Neural progenitor cell (in vitro differentiated cells): ENCODE data around the gene CCNY. TPM values are rescaled to one million over a fixed set of nuclear protein-coding genes. Genes with fewer than 3 reads are reported as not detected.

ENCODE experiments used
- DNase-seq: peaks from one replicate; pipeline ENCODE4 v3.0.0-alpha.2; 2016; ENCODE audit warnings: low spot score
- H2AFZ ChIP-seq: fragments of 200-600 bp; sonication (generic); replicated peaks from 2 replicates; pipeline ENCODE4 v1.6.1; 2016; ENCODE audit warnings: antibody characterized with exemption
- H3F3A ChIP-seq: fragments of 200-600 bp; sonication (generic); 2 replicates; pipeline ENCODE4 v1.6.1; 2016; ENCODE audit warnings: antibody characterized with exemption, low read depth
- H3K27ac ChIP-seq: fragments of 200-600 bp; sonication (generic); 2 replicates; pipeline ENCODE4 v1.5.1; 2016; ENCODE audit warnings: mild to moderate bottlenecking
- H3K27me3 ChIP-seq: fragments of 200-600 bp; sonication (generic); 2 replicates; pipeline ENCODE4 v1.6.1; 2016; ENCODE audit warnings: mild to moderate bottlenecking, moderate library complexity
- H3K36me3 ChIP-seq: fragments of 200-600 bp; sonication (generic); 2 replicates; pipeline ENCODE4 v1.5.1; 2016
- H3K4me1 ChIP-seq: fragments of 200-600 bp; sonication (generic); 2 replicates; pipeline ENCODE4 v1.6.1; 2016; ENCODE audit warnings: mixed run types
- H3K4me2 ChIP-seq: fragments of 200-600 bp; sonication (generic); 2 replicates; pipeline ENCODE4 v1.6.1; 2016
- H3K4me3 ChIP-seq: fragments of 200-600 bp; sonication (generic); 2 replicates; pipeline ENCODE4 v1.5.1; 2016
- H3K79me2 ChIP-seq: fragments of 200-600 bp; sonication (generic); 2 replicates; pipeline ENCODE4 v1.6.1; 2016; ENCODE audit warnings: low read depth
- H3K9ac ChIP-seq: fragments of 200-600 bp; sonication (generic); 2 replicates; pipeline ENCODE4 v1.6.1; 2016
- H3K9me3 ChIP-seq: fragments of 200-600 bp; sonication (generic); 2 replicates; pipeline ENCODE4 v1.5.1; 2016; ENCODE audit warnings: low read depth
- H4K20me1 ChIP-seq: fragments of 200-600 bp; sonication (generic); 2 replicates; pipeline ENCODE4 v1.6.1; 2016; ENCODE audit warnings: low read depth
- H3K27ac Mint-ChIP-seq: 3 replicates; pipeline ENCODE4 v1.8.0; 2021; ENCODE audit warnings: mixed read lengths
- H3K27me3 Mint-ChIP-seq: 2 replicates; pipeline ENCODE4 v1.8.0; 2022; ENCODE audit warnings: low read depth, mild to moderate bottlenecking, inconsistent platforms, moderate library complexity, mixed read lengths; ENCODE audit not compliant: insufficient read depth
- H3K36me3 Mint-ChIP-seq: 3 replicates; pipeline ENCODE4 v1.8.0; 2021; ENCODE audit warnings: mixed read lengths
- H3K4me1 Mint-ChIP-seq: 3 replicates; pipeline ENCODE4 v1.8.0; 2021; ENCODE audit warnings: mixed read lengths
- H3K4me3 Mint-ChIP-seq: 3 replicates; pipeline ENCODE4 v1.8.0; 2021; ENCODE audit warnings: mild to moderate bottlenecking, moderate library complexity, mixed read lengths
- H3K9me3 Mint-ChIP-seq: 3 replicates; pipeline ENCODE4 v1.8.0; 2020; ENCODE audit warnings: mixed read lengths
- EZH2 ChIP-seq: fragments of 200-600 bp; sonication (generic); IDR thresholded peaks from 2 replicates; pipeline ENCODE4 v1.6.1; 2017; ENCODE audit warnings: antibody characterized with exemption, mild to moderate bottlenecking, moderate library complexity
- EZH2phosphoT487 ChIP-seq: fragments of 200-600 bp; sonication (generic); IDR thresholded peaks from 2 replicates; pipeline ENCODE4 v1.6.1; 2017; ENCODE audit warnings: antibody characterized with exemption
- total RNA-seq: library from RNA; depleted of rRNA; stranded (reverse); fragments of >200 nt; gene quantifications from 2 replicates; pipeline ENCODE4 v1.2.3, GENCODE V29; 2015; ENCODE audit warnings: low replicate concordance
- TF ChIP-seq, protein P1 (sequence below): fragments of 200-600 bp; sonication (generic); IDR thresholded peaks from 2 replicates; pipeline ENCODE4 v1.5.1; 2017; ENCODE audit warnings: antibody characterized with exemption, mild to moderate bottlenecking

The CCNY gene
- total RNA-seq, 1 donor from 2014 or later: 46.7 TPM

DNA sequence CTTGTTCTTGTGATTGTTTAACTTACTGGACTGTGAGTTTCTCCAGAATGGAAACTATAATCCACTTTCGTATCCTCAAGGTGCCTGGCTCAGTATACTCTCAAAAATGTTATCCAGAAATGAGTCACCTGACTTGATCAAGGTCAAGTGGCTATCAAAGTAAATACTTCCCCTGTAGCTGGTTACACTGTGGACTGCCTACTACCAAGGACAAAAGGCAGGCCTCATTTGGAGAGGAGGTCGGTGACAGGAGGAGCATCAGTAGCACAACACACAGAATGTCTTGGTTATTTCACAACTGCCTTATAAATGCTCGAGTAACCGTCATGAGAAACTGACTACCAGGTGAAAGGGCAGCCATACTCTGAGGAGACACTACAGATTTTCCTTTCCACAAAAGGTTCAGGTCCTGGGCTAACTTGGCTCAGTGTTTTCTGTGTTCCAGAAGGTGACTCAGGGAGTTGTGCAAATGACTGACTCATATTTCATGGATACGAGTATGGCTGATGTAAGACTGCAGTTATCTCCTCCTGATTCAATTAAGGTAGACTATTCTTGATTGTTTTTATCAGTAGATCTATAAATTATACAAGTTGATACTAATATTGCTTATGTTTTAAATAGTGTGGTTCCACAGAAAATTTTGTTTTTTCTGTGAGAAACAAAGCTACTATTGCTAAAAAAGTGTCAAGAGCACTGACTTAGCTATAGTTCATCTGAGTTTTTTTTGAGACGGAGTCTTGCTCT, 4.2 kb upstream of the CCNY start:
- H3K9me3 ChIP-seq: no peaks in the 10 kb centered on the region
- H3K79me2 ChIP-seq: peaks cover 58% of the 10 kb centered on the region
- peaks cover 32% of the 10 kb centered on the region for H3K4me1 Mint-ChIP-seq
- H3F3A ChIP-seq: peaks cover 17% of the 10 kb centered on the region
- DNase-seq: no peak
- no peak overlapping the region for H3K27ac ChIP-seq
- H3K4me3 ChIP-seq: no peak overlapping the region
- no peak overlapping the region for H3K4me2 ChIP-seq
- peaks cover 57% of the 10 kb centered on the region for H4K20me1 ChIP-seq
- peaks cover 11% of the 10 kb centered on the region for H3K36me3 Mint-ChIP-seq
- H3K4me1 ChIP-seq: peaks cover 31% of the 10 kb centered on the region
- H3K9me3 Mint-ChIP-seq: peaks cover 3% of the 10 kb centered on the region
- H3K36me3 ChIP-seq: no peaks in the 10 kb centered on the region
- no peak overlapping the region for H2AFZ ChIP-seq
- no peak overlapping the region for H3K4me3 Mint-ChIP-seq
- H3K27me3 Mint-ChIP-seq: peaks cover 4% of the 10 kb centered on the region
- H3K9ac ChIP-seq: no peak overlapping the region
- no peak overlapping the region for H3K27ac Mint-ChIP-seq
- TF ChIP-seq, protein P1, sequence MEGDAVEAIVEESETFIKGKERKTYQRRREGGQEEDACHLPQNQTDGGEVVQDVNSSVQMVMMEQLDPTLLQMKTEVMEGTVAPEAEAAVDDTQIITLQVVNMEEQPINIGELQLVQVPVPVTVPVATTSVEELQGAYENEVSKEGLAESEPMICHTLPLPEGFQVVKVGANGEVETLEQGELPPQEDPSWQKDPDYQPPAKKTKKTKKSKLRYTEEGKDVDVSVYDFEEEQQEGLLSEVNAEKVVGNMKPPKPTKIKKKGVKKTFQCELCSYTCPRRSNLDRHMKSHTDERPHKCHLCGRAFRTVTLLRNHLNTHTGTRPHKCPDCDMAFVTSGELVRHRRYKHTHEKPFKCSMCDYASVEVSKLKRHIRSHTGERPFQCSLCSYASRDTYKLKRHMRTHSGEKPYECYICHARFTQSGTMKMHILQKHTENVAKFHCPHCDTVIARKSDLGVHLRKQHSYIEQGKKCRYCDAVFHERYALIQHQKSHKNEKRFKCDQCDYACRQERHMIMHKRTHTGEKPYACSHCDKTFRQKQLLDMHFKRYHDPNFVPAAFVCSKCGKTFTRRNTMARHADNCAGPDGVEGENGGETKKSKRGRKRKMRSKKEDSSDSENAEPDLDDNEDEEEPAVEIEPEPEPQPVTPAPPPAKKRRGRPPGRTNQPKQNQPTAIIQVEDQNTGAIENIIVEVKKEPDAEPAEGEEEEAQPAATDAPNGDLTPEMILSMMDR: no peak
- TF ChIP-seq EZH2 (no peak), EZH2phosphoT487 (no peak)
- H3K27me3 ChIP-seq: no peaks in the 10 kb centered on the region

DNA sequence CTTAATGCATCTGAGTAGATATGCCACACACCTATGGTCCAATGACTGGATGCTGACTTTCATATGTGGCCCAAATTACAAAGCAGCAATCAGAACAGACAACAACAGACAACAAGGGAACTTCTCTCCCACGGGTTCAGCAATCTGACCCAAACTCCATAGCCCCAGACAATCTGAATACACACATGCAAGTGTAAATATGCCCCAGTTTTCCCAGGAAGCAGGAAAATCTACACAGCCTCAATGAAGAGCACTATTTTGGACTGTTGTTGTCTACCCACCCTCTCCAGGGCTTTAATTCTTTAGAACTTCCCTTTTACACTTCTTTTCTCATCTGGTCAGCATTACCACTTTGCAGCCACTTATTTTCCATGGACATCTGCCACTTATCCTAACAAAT, 2.0 kb upstream of the CCNY start:
- Histone ChIP-seq H3K4me3 (no peak overlapping the region), H3K27ac (no peak overlapping the region), H3K9me3 (no peaks in the 10 kb centered on the region), H3K79me2 (peaks cover 64% of the 10 kb centered on the region), H3K4me2 (peak overlapping the region; percentile 83), H3K9ac (no peak overlapping the region), H3K27me3 (no peaks in the 10 kb centered on the region), H3K4me1 (peaks cover 30% of the 10 kb centered on the region), H3K36me3 (no peaks in the 10 kb centered on the region), H4K20me1 (peaks cover 61% of the 10 kb centered on the region), H2AFZ (no peak overlapping the region), H3F3A (peaks cover 17% of the 10 kb centered on the region)
- Mint-ChIP-seq H3K4me3 (peak overlapping the region; percentile 55), H3K4me1 (peaks cover 46% of the 10 kb centered on the region), H3K9me3 (peaks cover 3% of the 10 kb centered on the region), H3K27me3 (peaks cover 3% of the 10 kb centered on the region), H3K27ac (no peak overlapping the region), H3K36me3 (peaks cover 11% of the 10 kb centered on the region)
- TF ChIP-seq EZH2: no peak
- TF ChIP-seq, protein P1: no peak
- no peak for TF ChIP-seq EZH2phosphoT487
- DNase-seq: no peak

DNA sequence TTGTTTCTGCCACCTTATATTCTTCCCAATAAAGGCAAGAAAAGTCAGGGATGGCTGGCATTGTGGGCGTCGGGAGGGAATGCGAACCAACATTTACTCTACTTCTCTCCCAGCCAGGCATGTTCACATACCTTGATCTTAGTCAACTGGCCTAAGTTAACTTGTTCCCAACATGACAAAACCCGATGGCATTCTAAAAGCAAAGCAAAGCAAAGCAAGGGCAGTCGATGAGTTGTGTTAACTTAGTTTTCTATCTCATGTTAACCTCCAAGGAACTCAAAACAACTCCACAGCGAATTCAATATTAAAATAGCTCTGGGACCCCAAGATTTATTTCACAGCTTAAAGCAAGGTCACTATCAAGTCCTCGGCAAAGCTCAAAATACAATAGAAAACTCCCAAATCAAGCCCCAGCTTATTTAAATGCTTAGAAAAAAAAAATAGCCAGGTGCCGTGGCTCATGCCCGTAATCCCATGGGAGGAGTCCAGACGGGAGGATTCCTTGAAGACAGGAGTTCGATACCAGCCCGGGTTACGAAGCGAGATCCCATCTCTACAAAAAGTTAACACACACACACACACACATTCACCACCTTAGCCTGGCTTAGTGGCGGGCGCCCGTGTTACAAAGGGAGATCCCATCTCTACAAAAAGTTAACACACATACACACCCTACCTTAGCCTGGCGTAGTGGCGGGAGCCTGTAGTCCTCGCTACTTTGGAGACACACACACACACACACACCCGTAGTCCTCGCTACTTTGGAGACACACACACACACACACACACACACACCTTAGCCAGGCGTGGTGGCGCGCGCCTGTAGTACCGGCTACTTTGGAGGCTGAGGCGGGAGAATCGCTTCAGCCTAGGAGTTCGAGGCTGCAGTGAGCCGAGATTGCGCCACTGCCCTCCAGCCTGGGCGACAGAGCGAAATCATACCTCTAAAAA, 901 bp upstream of the CCNY start:
- Histone ChIP-seq H3K79me2 (peaks cover 75% of the 10 kb centered on the region), H2AFZ (peak overlapping the region; percentile 96), H3K4me1 (peaks cover 19% of the 10 kb centered on the region), H3K36me3 (no peaks in the 10 kb centered on the region), H3K4me2 (peak overlapping the region; percentile 83), H3F3A (peaks cover 6% of the 10 kb centered on the region), H3K27ac (no peak overlapping the region), H4K20me1 (peaks cover 61% of the 10 kb centered on the region), H3K9ac (peak overlapping the region; percentile 81), H3K27me3 (no peaks in the 10 kb centered on the region), H3K4me3 (peak overlapping the region; percentile 99), H3K9me3 (no peaks in the 10 kb centered on the region)
- H3K36me3 Mint-ChIP-seq: peaks cover 11% of the 10 kb centered on the region
- peak; percentile 42 for DNase-seq
- peaks cover 3% of the 10 kb centered on the region for H3K27me3 Mint-ChIP-seq
- TF ChIP-seq EZH2: no peak
- no peak for TF ChIP-seq EZH2phosphoT487
- TF ChIP-seq, protein P1: no peak
- peak overlapping the region; percentile 96 for H3K4me3 Mint-ChIP-seq
- peaks cover 3% of the 10 kb centered on the region for H3K9me3 Mint-ChIP-seq
- H3K4me1 Mint-ChIP-seq: peaks cover 37% of the 10 kb centered on the region
- peak overlapping the region; percentile 89 for H3K27ac Mint-ChIP-seq
